Endothelial cell of umbilical vein (primary cell): ENCODE measurements around the gene TRIM17. TPM values are rescaled to one million over a fixed set of nuclear protein-coding genes. Genes with fewer than 3 reads are reported as not detected.

Source experiments
- BruUV-seq: library from RNA; stranded (reverse); fragments of 400-500 nt; replicated peaks from 2 replicates; lab custom pipeline; 2021; lab: Mats Ljungman, UMichigan
- CTCF ChIA-PET: fragments of 300-600, 350-600 bp; sonication (Branson Sonifier 250); formaldehyde crosslinking; loops from one replicate; lab custom pipeline; 2021; ENCODE audit warnings: antibody characterized with exemption, inconsistent platforms; lab: Charles Lee
- POLR2A ChIA-PET: fragments of 300-600, 350-600 bp; sonication (Branson Sonifier 250); formaldehyde crosslinking; loops from one replicate; lab custom pipeline; 2021; ENCODE audit warnings: antibody characterized with exemption, inconsistent platforms; lab: Charles Lee
- DNase-seq: peaks from one replicate; pipeline ENCODE4 v3.0.0-alpha.2; 2011; ENCODE audit warnings: low read depth, low spot score
- FAIRE-seq: peaks from 2 replicates; lab custom pipeline; 2011; peaks lifted over from hg19 to GRCh38; lab: Jason Lieb, UNC
- H2AFZ ChIP-seq: 2 replicates; pipeline ENCODE4 v1.6.0; 2012; ENCODE audit warnings: low read depth, low read length, control low read depth, inconsistent platforms
- H3K27ac ChIP-seq: 2 replicates; pipeline ENCODE4 v1.5.1; 2011; ENCODE audit warnings: low read depth, mild to moderate bottlenecking, control low read depth, low read length, moderate library complexity; ENCODE audit not compliant: insufficient read depth
- H3K27me3 ChIP-seq, 2 experiments: 2 replicates each; pipeline versions ENCODE4 v1.6.0 to v1.6.1; 2011; ENCODE audit warnings: low read length in 2 of 2, mixed read lengths in 1 of 2; ENCODE audit not compliant: control insufficient read depth in 2 of 2, insufficient read depth in 2 of 2
- H3K36me3 ChIP-seq, 2 experiments: 2 replicates in 1 of 2; 3 replicates in 1 of 2; pipeline ENCODE4 v1.5.1; 2011; ENCODE audit warnings: low read length in 2 of 2, mild to moderate bottlenecking in 1 of 2, moderate library complexity in 1 of 2; ENCODE audit not compliant: control insufficient read depth in 2 of 2, insufficient read depth in 2 of 2; ENCODE audit errors: extremely low read depth in 1 of 2
- H3K4me1 ChIP-seq: 3 replicates; pipeline ENCODE4 v1.5.1; 2011; ENCODE audit warnings: mild to moderate bottlenecking, low read length; ENCODE audit not compliant: control insufficient read depth, insufficient read depth; ENCODE audit errors: extremely low read depth
- H3K4me2 ChIP-seq: 2 replicates; pipeline ENCODE4 v1.6.1; 2011; ENCODE audit warnings: low read length, control low read depth, mixed read lengths; ENCODE audit not compliant: insufficient read depth
- H3K4me3 ChIP-seq, 3 experiments: fragments of 200-600 bp in 1 of 3; sonication (generic), shearing (Covaris generic) in 1 of 3; replicated peaks in 1 of 3; 2 replicates each; pipeline ENCODE4 v1.5.1; 2011 to 2016; ENCODE audit warnings: control low read depth in 3 of 3, low read length in 3 of 3, mild to moderate bottlenecking in 2 of 3, inconsistent platforms in 1 of 3, low read depth in 1 of 3, moderate library complexity in 1 of 3; ENCODE audit not compliant: insufficient read depth in 1 of 3
- H3K79me2 ChIP-seq: 2 replicates; pipeline ENCODE4 v1.6.0; 2012; ENCODE audit warnings: low read length, inconsistent platforms; ENCODE audit not compliant: control insufficient read depth, insufficient read depth
- H3K9ac ChIP-seq: replicated peaks from 2 replicates; pipeline ENCODE3; 2011; ENCODE audit warnings: low read length, control low read depth; ENCODE audit not compliant: insufficient read depth; ENCODE audit errors: extremely low read depth
- H3K9me1 ChIP-seq: replicated peaks from 3 replicates; pipeline ENCODE4 v1.6.0; 2011; ENCODE audit warnings: mild to moderate bottlenecking, low read length; ENCODE audit not compliant: control insufficient read depth, insufficient read depth; ENCODE audit errors: extremely low read depth
- H3K9me3 ChIP-seq: replicated peaks from 2 replicates; pipeline ENCODE4 v1.5.1; 2012; ENCODE audit warnings: low read length, inconsistent platforms; ENCODE audit not compliant: control insufficient read depth, insufficient read depth
- H4K20me1 ChIP-seq: replicated peaks from 2 replicates; pipeline ENCODE3; 2011; ENCODE audit warnings: mild to moderate bottlenecking, low read length; ENCODE audit not compliant: control insufficient read depth, insufficient read depth; ENCODE audit errors: extremely low read depth
- EZH2 ChIP-seq: IDR thresholded peaks from 2 replicates; pipeline ENCODE4 v1.6.1; 2012; ENCODE audit warnings: borderline replicate concordance, low read depth, mild to moderate bottlenecking, moderate library complexity, low read length, inconsistent platforms; ENCODE audit not compliant: severe bottlenecking
- FOS ChIP-seq: IDR thresholded peaks from 2 replicates; pipeline ENCODE4 v1.6.1; 2011; ENCODE audit warnings: mild to moderate bottlenecking, low read length, moderate library complexity, borderline replicate concordance; ENCODE audit not compliant: insufficient read depth
- GATA2 ChIP-seq: IDR thresholded peaks from 2 replicates; pipeline ENCODE4 v1.7.0; 2011; ENCODE audit warnings: low read depth, mild to moderate bottlenecking, moderate library complexity, mixed read lengths, low read length; ENCODE audit not compliant: insufficient read length, insufficient read depth
- JUN ChIP-seq: IDR thresholded peaks from 2 replicates; pipeline ENCODE4 v1.6.1; 2011; ENCODE audit warnings: borderline replicate concordance, low read depth; ENCODE audit not compliant: insufficient read length, insufficient read depth
- MYC ChIP-seq: IDR thresholded peaks from one replicate; pipeline ENCODE4 v1.6.1; 2011; ENCODE audit warnings: mild to moderate bottlenecking, low read depth, low read length
- POLR2A ChIP-seq: IDR thresholded peaks from 2 replicates; pipeline ENCODE4 v1.6.1; 2012; ENCODE audit warnings: low read depth, mild to moderate bottlenecking, control low read depth, low read length
- POLR2AphosphoS5 ChIP-seq: IDR thresholded peaks from 2 replicates; pipeline ENCODE4 v1.6.1; 2012; ENCODE audit warnings: low read depth, mild to moderate bottlenecking, control low read depth, low read length, moderate library complexity; ENCODE audit not compliant: insufficient read depth
- dilution Hi-C: fragments of 300-500 bp; cut with MboI; formaldehyde crosslinking; loops from one replicate; pipeline ENCODE4 v1.15.0; 2019; ENCODE audit warnings: low sequenced_read_pairs; ENCODE audit not compliant: extremely low pct_ligation_motif_present
- intact Hi-C: fragments of 100-400 bp; cut with micrococcal nuclease; formaldehyde crosslinking; loops from one replicate; pipeline ENCODE4 v1.10.0; 2022
- polyA plus RNA-seq, 4 experiments: library from polyadenylated mRNA; depleted of rRNA in 3 of 4; stranded (reverse) in 3 of 4; unstranded in 1 of 4; fragments of >200 nt; gene quantifications; 2 replicates each; pipeline versions ENCODE4 v1.2.1 to v1.2.3, GENCODE V29; 2011 to 2012; ENCODE audit warnings: missing spikeins in 1 of 4
- total RNA-seq: library from RNA; stranded (reverse); gene quantifications from 2 replicates; pipeline ENCODE4 v1.2.3, GENCODE V29; 2021
- TF ChIP-seq, protein P1 (sequence below), 2 donors: IDR thresholded peaks; 1 replicate in 1 of 2; 2 replicates in 1 of 2; pipeline ENCODE4 v1.5.1; 2011; ENCODE audit warnings: low read length in 2 of 2, mild to moderate bottlenecking in 2 of 2, moderate library complexity in 2 of 2, control low read depth in 1 of 2, inconsistent platforms in 1 of 2, low read depth in 1 of 2; ENCODE audit not compliant: insufficient read depth in 1 of 2; ENCODE audit errors: extremely low read depth in 1 of 2
- TF ChIP-seq, protein P2 (sequence below): IDR thresholded peaks from 2 replicates; pipeline ENCODE4 v1.6.1; 2011; ENCODE audit not compliant: insufficient read depth, insufficient read length

TRIM17 gene
- total and polyA plus RNA-seq, 2 donors (not counting 3 experiments of a cell fraction or from before 2014, with no cell fraction given) = not detected

DNA sequence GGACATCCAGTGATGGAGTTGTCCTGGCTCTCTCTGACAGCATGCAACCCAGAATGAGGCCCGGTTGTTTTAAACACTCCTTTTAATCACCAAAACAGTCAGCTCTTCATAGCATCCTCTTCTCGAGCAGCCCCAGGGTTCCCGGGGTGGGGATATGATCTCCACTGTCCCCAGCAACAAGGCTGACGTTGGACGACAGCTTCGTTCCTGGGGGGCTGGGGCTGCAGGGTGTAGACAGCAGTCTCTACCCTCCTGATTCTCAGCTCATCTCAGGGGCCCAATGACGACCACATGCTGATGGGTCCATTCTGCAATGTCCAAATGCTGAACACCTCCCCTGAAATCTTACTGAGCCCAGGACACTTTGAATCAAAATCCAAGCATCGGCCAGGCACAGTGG is 37.0 kb downstream of the TRIM17 start:
- intact Hi-C loops = loop anchor here (2.0 kb wide), 1 partner anchor 135 kb away; no protein-coding TSS in a partner anchor

More for the DNA sequence above, 37.0 kb downstream of the TRIM17 start:
- Histone ChIP-seq H3K36me3 (no peaks in the 10 kb centered on the region), H3K9me3 (no peaks in the 10 kb centered on the region), H3K4me3 (no peak overlapping the region), H3K27ac (no peak overlapping the region), H3K9me1 (no peaks in the 10 kb centered on the region), H3K9ac (no peak overlapping the region), H3K4me1 (peaks cover 5% of the 10 kb centered on the region), H4K20me1 (no peaks in the 10 kb centered on the region), H3K4me2 (no peak overlapping the region), H2AFZ (no peak overlapping the region), H3K27me3 (peaks cover 9 to 11% of the 10 kb centered on the region in 2 experiments), H3K79me2 (no peaks in the 10 kb centered on the region)
- ChIA-PET CTCF (interaction anchor here (1.0 kb wide), 1 partner anchor 14 kb away, joined by 6 read pairs; no protein-coding TSS in a partner anchor), POLR2A (no interaction called here)
- DNase-seq = no peak
- FAIRE-seq = no peak
- dilution Hi-C loops = no loop called here
- TF ChIP-seq MYC = no peak
- TF ChIP-seq, protein P1, sequence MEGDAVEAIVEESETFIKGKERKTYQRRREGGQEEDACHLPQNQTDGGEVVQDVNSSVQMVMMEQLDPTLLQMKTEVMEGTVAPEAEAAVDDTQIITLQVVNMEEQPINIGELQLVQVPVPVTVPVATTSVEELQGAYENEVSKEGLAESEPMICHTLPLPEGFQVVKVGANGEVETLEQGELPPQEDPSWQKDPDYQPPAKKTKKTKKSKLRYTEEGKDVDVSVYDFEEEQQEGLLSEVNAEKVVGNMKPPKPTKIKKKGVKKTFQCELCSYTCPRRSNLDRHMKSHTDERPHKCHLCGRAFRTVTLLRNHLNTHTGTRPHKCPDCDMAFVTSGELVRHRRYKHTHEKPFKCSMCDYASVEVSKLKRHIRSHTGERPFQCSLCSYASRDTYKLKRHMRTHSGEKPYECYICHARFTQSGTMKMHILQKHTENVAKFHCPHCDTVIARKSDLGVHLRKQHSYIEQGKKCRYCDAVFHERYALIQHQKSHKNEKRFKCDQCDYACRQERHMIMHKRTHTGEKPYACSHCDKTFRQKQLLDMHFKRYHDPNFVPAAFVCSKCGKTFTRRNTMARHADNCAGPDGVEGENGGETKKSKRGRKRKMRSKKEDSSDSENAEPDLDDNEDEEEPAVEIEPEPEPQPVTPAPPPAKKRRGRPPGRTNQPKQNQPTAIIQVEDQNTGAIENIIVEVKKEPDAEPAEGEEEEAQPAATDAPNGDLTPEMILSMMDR (IDR thresholded peaks at IDR 0.05; ENCODE audit: extremely low read depth in 1 of 2, insufficient read depth in 1 of 2, low read depth in 1 of 2, low read length in 2 of 2) = no peak
- TF ChIP-seq JUN = no peak
- TF ChIP-seq FOS = no peak
- TF ChIP-seq, protein P2, sequence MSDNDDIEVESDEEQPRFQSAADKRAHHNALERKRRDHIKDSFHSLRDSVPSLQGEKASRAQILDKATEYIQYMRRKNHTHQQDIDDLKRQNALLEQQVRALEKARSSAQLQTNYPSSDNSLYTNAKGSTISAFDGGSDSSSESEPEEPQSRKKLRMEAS = no peak
- TF ChIP-seq POLR2A = no peak
- TF ChIP-seq EZH2 = no peak
- no peak for TF ChIP-seq POLR2AphosphoS5
- no peak for TF ChIP-seq GATA2
- BruUV-seq = no TSS peak
